GM21360 (cell line): ENCODE data around the gene ANKS1A.

Source experiments
- ATAC-seq: cut with Tn5 transposase; IDR thresholded peaks from one replicate; pipeline ENCODE4 v1.9.1; 2021; ENCODE audit warnings: mild to moderate bottlenecking, moderate library complexity; ENCODE audit not compliant: unreplicated experiment

Gene ANKS1A

DNA sequence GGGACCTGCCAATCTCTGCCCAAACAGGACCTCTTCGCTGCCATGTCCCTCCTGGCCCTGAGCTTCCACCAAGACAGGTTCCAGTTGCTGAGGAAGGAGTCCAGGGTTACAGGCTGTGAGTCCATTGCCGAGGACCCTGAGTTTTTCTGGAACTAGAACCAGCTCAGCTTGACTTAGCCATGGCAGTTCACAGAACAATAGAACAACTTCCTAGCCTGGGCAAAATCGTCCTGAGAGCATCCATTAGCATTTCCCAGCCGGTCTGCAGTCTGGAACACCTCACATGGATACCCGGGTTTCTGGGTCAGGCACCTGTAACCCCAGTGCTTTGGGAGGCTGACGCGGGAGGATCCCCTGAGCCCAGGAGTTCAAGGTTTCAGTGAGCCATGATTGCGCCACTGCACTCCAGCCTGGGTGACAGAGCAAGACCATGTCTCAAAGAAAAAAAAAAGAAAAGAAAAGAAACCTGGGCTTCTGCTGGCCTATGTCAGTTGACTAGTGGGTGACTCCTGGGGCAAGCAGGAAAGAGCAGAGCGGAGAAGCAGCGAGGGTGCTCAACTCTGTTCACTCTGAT, 161.8 kb downstream of the ANKS1A start:
- ATAC-seq: no peak

DNA sequence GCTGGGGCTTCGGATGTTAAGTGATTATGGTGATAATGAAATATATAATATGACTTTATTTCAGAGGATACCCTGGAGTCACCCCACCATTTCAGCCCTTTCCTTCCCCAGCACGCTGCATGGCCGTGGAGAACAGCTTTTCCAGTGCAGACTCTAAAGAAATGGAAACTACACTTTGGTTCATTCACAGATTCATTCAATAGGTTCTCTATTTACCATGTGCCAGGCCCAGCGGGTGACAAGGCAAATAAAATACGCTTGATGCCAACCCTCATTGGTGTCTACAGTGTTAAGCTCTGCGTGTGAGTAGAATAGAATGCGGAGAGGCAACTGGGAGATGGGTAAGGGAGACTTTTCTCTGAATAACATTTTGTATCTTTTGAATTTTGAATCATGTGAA, 162.3 kb downstream of the ANKS1A start:
- no peak for ATAC-seq

DNA sequence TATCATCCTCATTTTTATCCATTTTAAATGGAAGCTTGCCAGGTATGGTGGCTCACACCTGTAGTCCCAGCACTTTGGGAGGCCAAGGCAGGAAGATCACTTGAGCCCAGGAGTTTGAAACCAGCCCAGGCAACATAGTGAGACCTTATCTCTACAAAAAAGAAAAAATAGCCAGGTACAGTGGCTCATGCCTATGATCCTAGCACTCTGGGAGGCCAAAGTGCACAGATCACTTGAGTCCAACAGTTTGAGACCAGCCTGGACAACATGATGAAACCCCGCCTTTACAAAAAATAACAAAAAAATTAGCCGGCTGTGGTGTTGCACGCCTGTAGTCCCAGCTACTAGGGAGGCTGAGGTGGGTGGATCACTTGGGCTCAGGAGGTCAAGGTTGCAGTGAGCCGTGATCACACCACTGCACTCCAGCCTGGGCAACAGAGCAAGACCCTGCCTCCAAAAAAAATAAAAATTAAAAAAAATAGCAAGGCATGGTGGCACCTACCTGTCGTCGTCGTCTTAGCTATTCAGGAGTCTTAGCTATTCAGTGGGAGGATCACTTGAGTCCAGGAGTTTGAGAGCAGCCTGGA, 163.0 kb downstream of the ANKS1A start:
- ATAC-seq: no peak

DNA sequence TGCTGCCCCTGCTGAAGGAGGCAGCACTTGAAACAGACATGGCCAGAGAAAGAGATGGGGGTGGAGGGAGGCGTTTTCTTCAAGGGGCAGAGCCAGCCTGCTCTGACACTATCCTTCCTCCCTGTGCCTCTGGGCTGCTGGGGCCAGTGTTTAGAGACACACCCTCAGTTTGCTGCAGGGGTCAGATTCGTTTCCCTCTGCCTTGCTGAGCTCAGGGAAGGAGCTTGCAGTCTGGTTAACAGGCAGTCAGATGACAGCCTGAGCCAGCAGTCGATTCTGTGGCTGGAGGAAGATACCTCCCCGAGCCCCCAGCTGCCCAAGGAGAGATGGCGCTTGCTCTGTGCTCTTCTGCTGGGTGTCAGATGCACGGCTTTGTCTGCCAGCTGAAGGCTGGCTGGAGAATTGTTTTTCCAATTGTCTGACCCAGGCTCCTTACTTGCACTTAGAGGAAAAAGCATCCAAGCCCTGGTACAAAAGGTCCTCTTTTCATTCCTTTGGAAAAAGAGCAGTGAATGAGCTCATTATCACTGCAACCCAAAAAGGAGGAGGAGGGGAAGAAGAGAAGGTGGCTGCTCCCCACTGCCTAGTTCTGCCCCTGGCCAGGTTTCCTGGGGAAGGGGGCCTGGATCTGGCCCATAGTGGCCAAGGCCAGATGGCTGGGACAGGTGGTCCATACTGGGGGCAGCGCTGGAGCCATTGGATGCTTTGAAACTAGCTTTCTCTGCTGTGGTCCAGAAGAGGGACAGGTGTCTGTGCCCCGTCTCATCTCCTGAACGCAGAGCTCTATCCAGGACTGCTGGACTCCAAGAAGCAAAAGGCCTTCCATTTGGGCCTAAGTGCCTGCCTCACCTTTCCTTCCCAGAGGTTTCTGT, 163.9 kb downstream of the ANKS1A start:
- no peak for ATAC-seq

DNA sequence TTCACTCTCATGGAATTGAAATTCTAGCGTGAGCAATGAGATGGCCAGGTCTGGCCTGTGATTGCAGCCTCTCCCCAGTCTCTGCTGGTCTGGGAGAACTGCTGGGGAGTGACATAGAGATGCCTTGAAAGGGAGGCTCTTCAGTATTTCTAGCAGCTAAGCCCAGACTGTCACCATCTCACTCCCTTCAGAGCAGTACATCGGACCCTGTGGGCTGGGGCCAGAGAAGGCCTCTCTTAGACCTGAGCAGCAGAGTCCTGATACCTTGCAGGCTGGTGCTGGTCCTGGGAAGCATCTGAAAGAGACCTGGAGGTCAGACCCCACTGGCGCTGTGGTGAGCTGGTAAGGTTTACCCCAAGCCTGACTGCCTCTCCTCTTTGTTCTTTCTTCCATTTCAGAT, 164.6 kb downstream of the ANKS1A start:
- ATAC-seq: no peak

DNA sequence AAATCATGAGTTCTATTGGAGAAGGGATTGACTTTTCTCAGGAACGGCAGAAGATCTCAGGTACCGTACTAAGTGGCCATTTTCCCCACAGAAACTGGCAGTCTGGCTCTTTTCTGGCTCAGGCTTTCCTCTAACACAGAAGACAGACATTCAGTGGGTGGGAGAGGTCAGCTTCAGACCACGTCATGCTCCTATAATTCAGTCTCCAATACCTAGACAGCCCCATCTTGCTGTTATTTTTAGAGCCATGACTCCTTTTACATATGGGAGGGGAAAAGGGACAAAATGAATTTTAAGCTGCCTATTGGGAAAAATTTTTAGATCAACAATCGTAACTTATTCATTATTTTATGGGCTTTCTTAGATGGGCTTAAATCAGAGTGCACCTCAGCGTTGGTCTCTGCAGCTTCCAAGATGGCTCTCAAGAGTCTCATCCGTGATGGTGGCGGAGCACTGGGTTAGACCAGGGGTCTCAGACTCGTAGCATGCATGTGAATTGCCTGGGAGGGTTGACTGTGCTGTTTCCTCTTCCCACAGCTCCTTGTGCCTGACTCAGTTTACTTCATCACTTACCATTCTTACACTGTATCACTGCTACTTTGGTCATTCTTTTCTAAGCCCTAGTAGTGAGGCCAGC, 165.2 kb downstream of the ANKS1A start:
- ATAC-seq: no peak

DNA sequence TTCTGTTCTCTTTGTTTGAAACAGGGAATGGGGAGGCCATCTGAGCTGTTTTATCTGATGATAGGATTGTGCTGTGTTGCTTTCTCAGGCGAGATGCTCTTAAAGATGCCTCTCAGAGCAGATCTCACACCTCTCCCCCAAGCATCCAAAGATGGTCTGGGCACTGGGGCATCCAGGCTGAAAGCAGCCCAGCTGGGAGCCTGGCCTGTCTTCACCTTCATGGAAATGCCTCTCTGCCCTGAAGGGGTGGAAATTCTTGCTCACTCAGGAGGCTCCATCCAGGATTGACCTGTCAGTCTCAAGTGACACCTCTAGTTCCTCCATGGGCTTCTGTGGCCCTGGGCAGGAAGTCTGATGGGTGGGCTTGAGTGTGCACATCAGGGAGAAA, 165.7 kb downstream of the ANKS1A start:
- ATAC-seq: no peak

DNA sequence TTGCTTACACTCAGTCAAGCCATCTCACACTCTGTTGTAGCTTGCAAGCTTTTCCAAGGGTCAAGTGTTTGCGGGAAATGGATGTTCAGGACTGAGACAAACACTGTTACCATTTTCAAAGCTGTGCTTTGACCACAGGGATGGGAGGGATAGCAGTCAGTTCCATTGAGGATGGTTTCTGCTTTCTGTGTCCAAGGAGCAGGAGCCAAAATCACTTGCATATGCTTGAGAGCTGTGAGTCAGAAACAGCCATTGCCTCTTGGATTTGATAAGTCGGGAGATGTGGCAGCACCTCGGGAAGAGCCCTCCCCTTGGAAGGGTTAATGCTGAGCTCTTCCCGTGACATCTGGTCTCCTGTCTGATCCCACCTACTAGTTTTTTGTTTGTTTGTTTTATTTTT, 166.8 kb downstream of the ANKS1A start:
- no peak for ATAC-seq

DNA sequence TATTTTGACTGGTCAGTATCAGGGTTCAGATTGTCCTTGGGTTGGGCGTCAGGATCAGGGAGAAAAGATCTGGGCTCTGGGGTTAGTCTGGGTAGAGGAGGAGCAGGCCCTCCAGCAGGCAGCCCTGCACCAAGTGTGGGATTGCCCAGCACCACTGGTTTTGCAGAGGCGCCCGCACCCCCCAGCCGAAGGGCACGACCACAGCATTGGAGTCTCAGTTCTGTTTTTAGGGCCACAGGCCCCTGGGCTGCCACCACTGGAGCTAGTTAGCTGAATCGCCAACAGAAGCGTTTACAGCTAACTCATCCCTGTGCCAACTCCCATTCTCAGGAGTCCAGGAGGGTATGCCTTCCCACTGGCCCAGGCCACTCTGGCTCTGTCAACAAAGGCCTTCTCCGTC, 167.9 kb downstream of the ANKS1A start:
- no peak for ATAC-seq

DNA sequence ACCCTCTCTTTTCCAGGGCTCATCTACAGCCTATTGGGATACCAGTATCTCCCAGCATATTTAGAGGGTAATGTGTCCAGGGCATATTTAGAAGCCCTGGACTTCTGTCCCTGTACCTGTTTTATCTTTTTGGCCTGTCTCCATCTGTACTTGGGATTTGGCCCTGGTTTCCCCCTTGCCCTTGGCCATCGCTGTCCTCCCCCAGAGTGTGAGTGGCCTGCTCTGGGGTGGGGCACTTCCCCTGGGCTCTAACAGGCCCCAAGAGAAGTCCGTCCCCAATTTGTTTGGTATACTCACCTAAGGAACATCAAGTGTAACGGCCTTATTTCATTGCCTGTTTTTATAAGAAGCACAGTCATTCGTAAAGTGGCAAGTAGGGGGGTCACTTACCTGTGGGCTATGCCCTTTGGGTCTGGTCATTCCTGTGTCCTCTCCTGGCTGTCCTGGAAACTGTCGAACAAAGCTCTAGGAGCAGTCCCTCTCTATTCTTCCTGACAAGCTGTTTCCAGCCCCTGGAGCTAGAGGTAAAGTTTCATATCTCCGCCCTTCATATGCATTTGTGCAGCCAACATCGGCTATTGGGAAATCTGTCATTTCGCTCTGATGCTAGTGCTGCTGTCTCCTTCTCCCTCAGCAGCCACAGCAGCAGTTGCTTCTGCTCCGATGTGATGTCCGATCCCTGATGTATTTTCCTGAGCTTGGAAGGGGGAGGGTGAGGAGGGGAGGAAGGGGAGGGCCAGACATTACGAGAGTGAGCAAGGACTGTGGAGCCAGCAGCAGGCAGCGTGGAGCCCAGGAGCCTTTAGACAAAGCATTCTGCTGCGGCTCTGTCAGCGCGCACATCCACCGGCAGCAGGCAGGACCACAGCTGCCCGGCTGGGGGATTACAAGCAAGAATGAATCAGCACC, 168.6 kb downstream of the ANKS1A start:
- ATAC-seq: no peak

DNA sequence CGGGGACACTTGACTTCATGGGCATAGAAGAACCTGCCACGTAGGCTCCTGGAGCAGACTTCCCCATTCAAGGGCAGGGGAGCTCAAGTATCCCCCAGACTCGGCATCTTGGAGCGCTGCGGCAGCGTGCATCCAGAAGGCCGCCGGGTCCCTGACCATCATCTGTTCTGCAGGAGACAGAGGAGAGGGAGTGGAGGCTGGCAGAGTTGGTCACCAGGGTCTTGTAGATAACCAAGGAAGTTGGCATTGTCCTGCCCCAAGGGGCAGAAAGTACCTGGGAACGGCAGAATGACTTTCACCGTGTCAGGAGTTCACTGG, 169.3 kb downstream of the ANKS1A start:
- no peak for ATAC-seq

DNA sequence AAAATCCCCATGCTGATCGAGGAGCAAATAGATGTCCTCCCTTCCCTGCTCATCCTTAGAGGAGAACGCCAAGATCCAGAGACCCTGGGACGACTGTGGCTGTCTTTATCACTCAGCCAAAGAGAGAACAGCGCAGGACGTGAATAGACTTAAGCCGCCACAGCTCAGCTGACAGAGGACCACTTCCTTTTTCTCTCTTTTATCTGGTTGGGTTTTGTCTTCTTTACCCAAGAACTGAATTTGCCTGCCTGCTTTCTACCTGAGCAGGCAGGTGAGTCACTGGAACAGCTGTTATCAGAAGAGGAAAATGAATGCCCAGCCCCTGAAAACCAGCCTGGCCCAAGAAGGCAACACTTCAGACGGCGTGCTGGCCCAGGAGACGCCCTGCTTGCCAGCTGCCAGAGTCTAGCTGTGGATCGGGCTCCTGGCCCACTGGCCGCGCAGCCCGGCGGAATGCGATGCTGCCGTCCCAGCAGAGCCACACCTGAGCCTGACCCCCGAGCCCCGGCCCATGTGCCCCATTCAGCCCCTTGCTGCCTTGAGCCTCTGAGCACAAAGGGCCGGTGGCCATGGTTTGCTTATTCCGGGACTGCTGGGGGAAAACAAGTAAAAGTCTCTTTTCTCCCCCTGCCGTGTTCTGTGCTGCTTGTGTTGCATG, 169.9 kb downstream of the ANKS1A start:
- no peak for ATAC-seq

DNA sequence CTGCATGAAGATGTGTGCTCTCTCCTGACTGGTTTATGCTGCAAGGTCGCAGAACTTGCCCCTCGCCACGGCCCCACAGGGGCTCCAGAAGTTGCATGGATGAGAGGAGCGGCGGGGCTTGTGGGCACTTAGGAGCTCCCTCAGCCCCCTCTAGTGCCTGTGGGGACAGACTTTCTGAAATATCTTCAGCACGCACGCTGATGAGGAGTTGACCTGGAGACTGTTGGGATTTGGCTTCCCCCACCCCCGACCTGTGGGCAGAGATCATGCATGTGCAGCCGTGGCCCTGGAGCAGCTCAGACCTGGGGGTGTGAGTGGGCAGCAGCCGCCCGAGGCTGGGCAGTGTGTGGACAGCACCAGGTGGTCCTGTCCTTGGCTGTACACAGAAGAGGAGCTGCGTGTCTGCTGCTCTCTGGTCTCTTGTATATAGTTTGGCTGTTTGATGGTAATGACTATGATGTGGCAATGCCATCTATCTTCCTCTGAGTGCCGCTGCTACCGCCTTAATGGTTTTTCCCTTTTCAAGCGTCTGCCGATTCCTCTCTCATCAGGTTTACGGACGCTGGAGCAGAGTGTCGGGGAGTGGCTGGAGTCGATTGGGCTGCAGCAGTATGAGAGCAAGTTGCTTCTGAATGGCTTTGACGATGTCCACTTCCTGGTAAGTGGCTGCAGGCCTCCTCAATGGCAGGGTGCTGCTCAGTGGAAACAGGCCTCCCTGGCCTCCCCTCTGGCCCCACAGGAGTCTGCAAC, 170.7 kb downstream of the ANKS1A start:
- ATAC-seq: no peak

DNA sequence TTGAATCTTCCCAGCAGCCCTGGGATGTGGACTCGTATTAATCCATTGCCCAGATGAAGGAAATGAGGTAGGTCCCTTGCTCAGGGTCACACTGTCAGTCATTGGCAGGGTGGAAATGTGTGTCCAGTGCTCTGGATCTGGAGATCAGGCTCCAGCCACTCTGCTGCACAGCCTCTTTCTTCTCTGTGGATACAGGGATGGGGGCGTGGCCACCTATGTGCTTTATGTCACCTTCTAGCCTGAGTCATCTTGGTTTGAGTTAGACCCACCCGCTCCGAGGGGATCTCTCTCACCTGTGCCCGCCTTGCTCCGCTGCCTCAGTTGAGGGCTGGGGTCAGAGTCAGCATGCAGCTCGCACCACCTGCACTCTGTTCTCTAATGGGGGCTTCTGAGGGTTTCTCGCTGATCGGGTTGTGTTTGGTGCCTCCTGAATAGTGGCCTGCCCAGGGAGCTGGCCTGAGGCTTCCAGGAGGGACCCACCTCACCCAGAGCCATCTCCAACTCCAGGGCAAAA, 172.1 kb downstream of the ANKS1A start:
- no peak for ATAC-seq

DNA sequence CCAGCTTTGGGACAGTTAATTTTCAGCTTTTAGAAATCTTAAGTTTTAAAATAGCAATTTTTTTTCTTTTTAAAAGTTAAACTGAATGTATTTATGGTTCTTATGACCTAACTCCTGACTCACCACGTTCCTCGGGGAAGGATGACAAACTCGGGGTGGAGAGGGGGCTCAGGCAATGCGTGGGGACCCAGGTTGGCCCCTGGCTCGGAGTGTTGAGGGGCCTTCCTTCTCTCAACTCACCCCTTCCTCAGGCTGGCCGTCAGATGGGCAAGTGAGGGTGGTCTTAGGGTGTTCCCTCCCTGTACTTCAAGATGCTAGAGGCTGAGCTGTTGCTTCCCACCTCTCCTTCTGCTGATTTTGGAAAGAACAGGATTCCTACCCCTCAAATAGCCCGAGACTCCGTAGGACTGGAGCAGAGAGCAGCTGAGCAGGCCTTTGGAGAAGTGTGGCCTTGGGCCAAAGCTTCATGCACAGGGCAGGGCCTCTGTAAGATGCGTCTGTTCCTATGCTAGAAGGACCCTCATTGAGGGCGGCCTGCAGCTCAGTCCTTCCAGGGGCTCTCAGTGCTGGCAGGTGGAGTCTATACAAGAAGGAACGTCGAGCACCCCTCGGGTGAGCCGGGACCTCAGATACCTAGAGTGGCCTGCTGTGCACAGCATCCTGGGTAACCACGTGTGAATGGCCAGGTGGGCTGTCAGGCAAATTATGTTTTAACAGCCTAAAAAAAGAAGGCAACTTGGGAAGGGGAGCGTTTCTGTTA, 172.8 kb downstream of the ANKS1A start:
- ATAC-seq: no peak

DNA sequence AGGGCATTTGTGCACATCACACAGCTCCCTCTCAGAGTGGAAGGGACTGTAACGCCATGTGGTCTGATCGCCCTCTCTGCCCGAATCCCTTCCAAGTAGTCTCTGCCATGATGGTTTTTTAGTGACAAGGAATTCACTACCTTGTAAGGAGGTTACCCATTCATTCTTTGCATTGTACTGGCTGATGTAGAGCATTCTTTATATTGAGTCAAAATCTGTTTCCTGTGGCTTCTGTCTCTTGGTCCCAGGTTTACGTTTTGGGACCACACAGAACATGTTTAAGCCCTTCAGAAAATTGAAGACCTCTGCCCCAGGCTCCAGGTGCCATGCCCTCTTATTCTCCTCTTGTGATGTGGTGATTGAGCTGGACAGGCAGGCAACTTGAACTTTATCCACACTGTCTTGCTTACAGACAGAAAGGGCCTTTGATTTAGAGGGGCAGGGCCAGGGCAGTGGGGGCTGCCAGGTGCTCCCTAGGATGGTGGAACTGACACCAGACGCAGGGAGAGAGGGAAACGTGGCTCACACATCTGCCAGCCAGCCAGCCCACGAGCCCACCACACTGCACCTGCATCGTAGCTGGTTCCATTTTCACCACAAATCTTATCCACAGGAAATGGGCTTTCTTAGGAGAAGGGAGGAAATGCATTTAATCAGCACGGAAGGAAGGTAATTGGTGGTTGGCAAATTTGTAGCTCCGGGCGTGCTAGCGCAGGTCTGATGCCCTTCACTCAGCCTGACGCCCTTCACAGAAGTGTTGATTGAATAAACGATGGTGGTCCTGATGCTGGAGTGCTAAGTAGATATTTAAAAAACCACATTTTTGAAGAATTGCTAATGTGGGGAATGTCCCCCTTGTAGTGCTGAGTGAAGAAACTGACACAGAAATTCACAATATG, 173.9 kb downstream of the ANKS1A start:
- ATAC-seq: no peak

DNA sequence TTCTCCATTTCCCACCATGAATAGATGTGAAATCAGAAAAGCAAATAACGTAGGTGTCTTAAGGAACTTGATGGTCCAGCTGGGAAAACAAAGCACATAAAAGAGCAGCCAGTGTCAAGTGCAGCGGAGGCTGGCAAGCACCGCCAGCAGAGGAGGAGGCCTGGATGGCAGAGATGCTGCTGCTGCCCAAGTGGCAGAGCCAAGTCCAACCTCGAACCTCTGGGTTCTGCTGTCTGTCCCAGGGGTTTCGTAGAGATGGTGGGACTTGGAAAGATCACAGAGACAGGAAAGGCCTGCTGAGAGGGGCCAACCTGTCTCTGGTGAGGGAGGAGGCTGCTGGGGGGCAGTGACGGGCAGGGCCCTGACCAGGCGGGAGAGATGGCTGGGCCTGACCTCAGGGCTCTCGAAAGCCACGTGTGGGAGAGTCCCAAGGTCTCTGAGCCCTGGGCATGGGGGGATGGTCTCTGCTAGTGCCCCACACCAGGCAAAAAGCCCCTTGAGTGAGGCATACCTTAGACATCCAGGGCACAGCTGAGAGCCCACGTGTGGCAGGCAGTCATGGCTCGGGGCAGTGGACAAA, 174.7 kb downstream of the ANKS1A start:
- no peak for ATAC-seq
